ENCODE data around the gene ACSS1. TPM values are rescaled to one million over a fixed set of nuclear protein-coding genes. Genes with fewer than 3 reads are reported as not detected.

ACSS1 gene
- total and polyA plus RNA-seq, 7 donors, result 8.8 to 53.3 (median 16.8) TPM

DNA sequence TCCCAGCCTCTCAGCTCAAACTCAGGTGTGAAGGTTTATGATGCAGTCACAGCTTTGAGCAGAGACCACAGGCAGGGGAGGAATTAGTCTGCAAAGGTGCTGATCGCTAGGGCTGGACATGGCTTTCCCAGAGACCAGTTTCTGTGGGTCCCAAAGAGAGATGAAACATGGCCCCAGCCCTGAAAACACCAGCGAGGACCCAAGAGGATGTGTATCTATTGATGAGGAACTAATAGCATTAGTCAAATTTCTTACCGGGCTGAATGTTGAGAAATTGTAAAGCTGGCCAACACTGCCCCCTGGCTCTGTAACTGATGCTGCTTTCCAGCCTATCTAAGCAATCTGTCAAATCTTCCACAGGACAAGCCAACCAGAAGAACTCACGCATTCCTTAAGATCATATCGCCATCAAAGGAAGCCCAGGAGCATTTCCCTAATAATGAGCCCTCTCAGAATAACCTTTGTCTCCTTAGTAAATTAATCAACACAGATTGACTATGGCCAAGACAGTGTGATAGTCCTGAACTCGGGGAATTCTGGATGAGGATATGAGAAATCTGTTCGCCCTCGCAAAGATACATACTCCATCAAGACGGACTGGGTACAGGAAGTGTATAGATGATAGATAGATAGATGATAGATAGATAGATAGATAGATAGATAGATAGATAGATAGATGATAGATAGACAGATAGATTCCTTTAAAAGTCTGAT, 7.8 kb upstream of the ACSS1 start:
- intact Hi-C loops (cut with DNase I), result loop anchor here (1.0 kb wide), 2 partner anchors 70 to 71 kb away; no protein-coding TSS in a partner anchor
- TF ChIP-seq, protein P1, sequence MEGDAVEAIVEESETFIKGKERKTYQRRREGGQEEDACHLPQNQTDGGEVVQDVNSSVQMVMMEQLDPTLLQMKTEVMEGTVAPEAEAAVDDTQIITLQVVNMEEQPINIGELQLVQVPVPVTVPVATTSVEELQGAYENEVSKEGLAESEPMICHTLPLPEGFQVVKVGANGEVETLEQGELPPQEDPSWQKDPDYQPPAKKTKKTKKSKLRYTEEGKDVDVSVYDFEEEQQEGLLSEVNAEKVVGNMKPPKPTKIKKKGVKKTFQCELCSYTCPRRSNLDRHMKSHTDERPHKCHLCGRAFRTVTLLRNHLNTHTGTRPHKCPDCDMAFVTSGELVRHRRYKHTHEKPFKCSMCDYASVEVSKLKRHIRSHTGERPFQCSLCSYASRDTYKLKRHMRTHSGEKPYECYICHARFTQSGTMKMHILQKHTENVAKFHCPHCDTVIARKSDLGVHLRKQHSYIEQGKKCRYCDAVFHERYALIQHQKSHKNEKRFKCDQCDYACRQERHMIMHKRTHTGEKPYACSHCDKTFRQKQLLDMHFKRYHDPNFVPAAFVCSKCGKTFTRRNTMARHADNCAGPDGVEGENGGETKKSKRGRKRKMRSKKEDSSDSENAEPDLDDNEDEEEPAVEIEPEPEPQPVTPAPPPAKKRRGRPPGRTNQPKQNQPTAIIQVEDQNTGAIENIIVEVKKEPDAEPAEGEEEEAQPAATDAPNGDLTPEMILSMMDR (IDR thresholded peaks at IDR 0.05), result peak; percentile 83
- Histone ChIP-seq H3K36me3 (ENCODE audit: insufficient read depth in 1 of 2, low read depth in 1 of 2) (no peaks in the 10 kb centered on the region), H3K4me1 (no peaks in the 10 kb centered on the region), H3K27ac (no peak overlapping the region), H3K4me3 (no peak overlapping the region), H3K9me3 (no peaks in the 10 kb centered on the region), H3K27me3 (ENCODE audit: insufficient read depth in 3 of 3, low read length in 2 of 3) (peaks cover 0 to 4% (median 0%) of the 10 kb centered on the region in 3 donors)
- 25 to 33% (median 27%) methylated on average over 9 of the region's 9 CpGs for WGBS, 3 donors
- ATAC-seq, result peak; percentile 79 to 96 (median 84)
- DNase-seq, result peak; percentile 56 to 69

DNA sequence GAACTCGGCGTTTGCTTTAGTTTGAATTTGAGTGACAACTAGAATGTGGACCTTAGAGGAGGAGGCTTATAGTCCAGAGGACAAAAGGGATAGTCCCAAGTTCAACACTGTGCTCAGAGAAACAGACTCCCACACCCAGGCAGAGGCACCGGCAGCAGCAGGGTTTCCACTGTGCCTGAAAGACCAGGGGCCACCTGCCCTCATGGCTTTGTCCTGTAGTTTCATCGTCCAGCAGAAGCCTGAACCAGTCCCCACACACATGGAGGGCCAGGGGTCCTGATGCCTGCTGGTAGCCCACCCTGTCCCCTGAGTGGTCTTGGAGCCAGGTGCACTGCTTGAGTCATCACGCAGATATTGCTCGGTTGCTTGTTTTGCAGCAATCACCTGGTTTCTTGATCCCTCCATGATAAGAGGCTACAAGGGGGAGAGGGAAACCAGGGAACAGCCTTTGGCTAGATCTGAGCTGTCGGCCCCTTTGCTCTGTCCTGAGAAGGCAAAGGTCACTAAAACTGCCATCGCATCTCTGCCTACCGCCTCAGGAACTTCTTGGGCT, 7.2 kb upstream of the ACSS1 start:
- peaks cover 0 to 2% (median 0%) of the 10 kb centered on the region in 3 donors for H3K27me3 ChIP-seq (ENCODE audit: insufficient read depth in 3 of 3, low read length in 2 of 3)
- ATAC-seq (peak in 3 of 4 donors; percentile 12 to 38 (median 26)), DNase-seq (peak in 1 of 2 donors; percentile 19)
- no peak overlapping the region for H3K27ac ChIP-seq
- WGBS, 3 donors, result 71 to 80% (median 77%) methylated on average over 9 of the region's 9 CpGs
- no peaks in the 10 kb centered on the region for H3K9me3 ChIP-seq
- TF ChIP-seq, protein P1 (IDR thresholded peaks at IDR 0.05), result no peak
- H3K36me3 ChIP-seq (ENCODE audit: insufficient read depth in 1 of 2, low read depth in 1 of 2), result no peaks in the 10 kb centered on the region
- no peak overlapping the region for H3K4me3 ChIP-seq
- intact Hi-C loops (cut with DNase I), result loop anchor here (1.0 kb wide), 2 partner anchors 70 to 71 kb away; no protein-coding TSS in a partner anchor
- no peaks in the 10 kb centered on the region for H3K4me1 ChIP-seq

DNA sequence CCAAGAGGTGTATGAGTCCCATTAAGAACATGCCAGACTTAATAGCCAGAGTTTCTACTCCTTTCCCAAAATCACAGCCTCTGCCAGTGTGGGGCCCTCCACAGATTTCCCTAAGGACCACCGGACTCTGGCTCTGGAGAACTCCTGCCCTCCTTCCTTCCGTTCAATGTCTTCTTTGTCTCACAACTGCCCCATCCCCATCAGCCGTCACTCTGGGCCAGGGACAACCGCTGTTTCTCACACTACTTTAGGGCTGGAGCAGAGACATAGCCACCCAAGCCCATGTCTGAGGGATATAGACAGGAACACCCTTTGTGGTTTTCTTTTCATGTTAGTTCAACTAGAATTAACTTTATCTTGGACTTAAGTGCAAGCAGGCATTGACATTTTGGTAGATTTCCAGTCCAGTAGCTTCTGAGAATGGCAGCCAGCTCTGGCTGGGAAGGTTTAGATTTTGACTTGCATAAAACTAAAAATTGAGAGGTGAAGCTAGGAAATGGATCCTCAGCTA, 6.7 kb upstream of the ACSS1 start:
- peak in 1 of 2 donors; percentile 32 for DNase-seq
- TF ChIP-seq, protein P1 (IDR thresholded peaks at IDR 0.05), result no peak

DNA sequence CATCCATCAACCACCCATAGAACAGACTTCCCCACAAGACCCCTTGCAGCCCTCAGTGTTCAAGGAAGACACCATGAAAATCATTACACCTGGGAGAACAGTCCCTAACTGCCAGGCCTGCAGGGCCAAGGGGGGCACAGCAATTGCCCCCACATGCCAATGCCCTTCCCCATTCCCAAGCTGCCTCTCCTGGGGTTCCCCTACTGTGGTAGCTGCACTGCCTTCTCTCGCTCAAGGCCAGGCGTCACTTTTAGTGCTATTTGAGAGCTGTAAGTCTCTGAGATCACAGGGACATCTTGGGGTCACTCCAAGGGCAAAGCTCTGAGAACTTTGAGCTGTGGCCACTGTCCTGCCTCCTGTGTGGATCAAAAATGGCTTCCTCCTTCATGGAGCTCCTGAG, 6.0 kb upstream of the ACSS1 start:
- peak in 1 of 2 donors; percentile 14 for DNase-seq
- H3K4me3 ChIP-seq, result no peak overlapping the region
- peaks cover 0 to 2% (median 0%) of the 10 kb centered on the region in 3 donors for H3K27me3 ChIP-seq (ENCODE audit: insufficient read depth in 3 of 3, low read length in 2 of 3)
- H3K27ac ChIP-seq, result no peak overlapping the region
- H3K36me3 ChIP-seq (ENCODE audit: insufficient read depth in 1 of 2, low read depth in 1 of 2), result no peaks in the 10 kb centered on the region
- H3K9me3 ChIP-seq, result no peaks in the 10 kb centered on the region
- H3K4me1 ChIP-seq, result peaks cover 3% of the 10 kb centered on the region
- intact Hi-C loops (cut with DNase I), result no loop called here
- 89 to 94% (median 91%) methylated on average over 2 of the region's 2 CpGs for WGBS, 3 donors
- ATAC-seq, result no peak
- TF ChIP-seq, protein P1 (IDR thresholded peaks at IDR 0.05), result no peak

More for the DNA sequence above, 6.7 kb upstream of the ACSS1 start:
- Histone ChIP-seq H3K9me3 (no peaks in the 10 kb centered on the region), H3K27ac (no peak overlapping the region), H3K4me1 (no peaks in the 10 kb centered on the region), H3K36me3 (ENCODE audit: insufficient read depth in 1 of 2, low read depth in 1 of 2) (no peaks in the 10 kb centered on the region), H3K27me3 (ENCODE audit: insufficient read depth in 3 of 3, low read length in 2 of 3) (peaks cover 0 to 2% (median 0%) of the 10 kb centered on the region in 3 donors), H3K4me3 (no peak overlapping the region)
- intact Hi-C loops (cut with DNase I), result loop anchor here (1.0 kb wide), 2 partner anchors 69 to 70 kb away; no protein-coding TSS in a partner anchor
- WGBS, 3 donors, result 89 to 95% (median 94%) methylated on average over 4 of the region's 4 CpGs
- ATAC-seq, result no peak

All from psoas muscle (tissue), 8 donors.